NCI-H1694 (cell line): ENCODE measurements around the gene FUNDC1.

Experiments
- DNase-seq: peaks from one replicate; lab custom pipeline; 2025; lab: John Stamatoyannopoulos, UW

FUNDC1 gene

GRCh38 chrX:44480591-44480990 lies 62.1 kb downstream of the FUNDC1 start:
- no peak for DNase-seq

- no peak for DNase-seq
Observed at GRCh38 chrX:44474410-44474809, 68.2 kb downstream of the FUNDC1 start.
